Measurements from ENCODE around the gene COL17A1.

Gene COL17A1

GRCh38 chr10:104099269-104099668 is 13.6 kb upstream of the COL17A1 start:
- TF ChIP-seq SIN3A (IDR thresholded peaks at IDR 0.05; ENCODE audit: borderline replicate concordance, insufficient read depth, low read length) (no peak), TAF1 (IDR thresholded peaks at IDR 0.05; ENCODE audit: borderline replicate concordance, insufficient read depth, low read length) (no peak), POLR2AphosphoS5 (IDR thresholded peaks at IDR 0.05; ENCODE audit: low read depth, low read length) (no peak), FOXP2 (optimal IDR thresholded peaks at IDR 0.05; ENCODE audit: borderline replicate concordance, extremely low read depth, extremely low read length, insufficient read depth) (no peak)
- TF ChIP-seq, protein P1, sequence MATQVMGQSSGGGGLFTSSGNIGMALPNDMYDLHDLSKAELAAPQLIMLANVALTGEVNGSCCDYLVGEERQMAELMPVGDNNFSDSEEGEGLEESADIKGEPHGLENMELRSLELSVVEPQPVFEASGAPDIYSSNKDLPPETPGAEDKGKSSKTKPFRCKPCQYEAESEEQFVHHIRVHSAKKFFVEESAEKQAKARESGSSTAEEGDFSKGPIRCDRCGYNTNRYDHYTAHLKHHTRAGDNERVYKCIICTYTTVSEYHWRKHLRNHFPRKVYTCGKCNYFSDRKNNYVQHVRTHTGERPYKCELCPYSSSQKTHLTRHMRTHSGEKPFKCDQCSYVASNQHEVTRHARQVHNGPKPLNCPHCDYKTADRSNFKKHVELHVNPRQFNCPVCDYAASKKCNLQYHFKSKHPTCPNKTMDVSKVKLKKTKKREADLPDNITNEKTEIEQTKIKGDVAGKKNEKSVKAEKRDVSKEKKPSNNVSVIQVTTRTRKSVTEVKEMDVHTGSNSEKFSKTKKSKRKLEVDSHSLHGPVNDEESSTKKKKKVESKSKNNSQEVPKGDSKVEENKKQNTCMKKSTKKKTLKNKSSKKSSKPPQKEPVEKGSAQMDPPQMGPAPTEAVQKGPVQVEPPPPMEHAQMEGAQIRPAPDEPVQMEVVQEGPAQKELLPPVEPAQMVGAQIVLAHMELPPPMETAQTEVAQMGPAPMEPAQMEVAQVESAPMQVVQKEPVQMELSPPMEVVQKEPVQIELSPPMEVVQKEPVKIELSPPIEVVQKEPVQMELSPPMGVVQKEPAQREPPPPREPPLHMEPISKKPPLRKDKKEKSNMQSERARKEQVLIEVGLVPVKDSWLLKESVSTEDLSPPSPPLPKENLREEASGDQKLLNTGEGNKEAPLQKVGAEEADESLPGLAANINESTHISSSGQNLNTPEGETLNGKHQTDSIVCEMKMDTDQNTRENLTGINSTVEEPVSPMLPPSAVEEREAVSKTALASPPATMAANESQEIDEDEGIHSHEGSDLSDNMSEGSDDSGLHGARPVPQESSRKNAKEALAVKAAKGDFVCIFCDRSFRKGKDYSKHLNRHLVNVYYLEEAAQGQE (IDR thresholded peaks at IDR 0.05; ENCODE audit: insufficient read depth in 1 of 2, low read depth in 2 of 2, low read length in 2 of 2) = no peak

- TF ChIP-seq POLR2AphosphoS5 (IDR thresholded peaks at IDR 0.05; ENCODE audit: low read depth, low read length) (no peak), TAF1 (IDR thresholded peaks at IDR 0.05; ENCODE audit: borderline replicate concordance, insufficient read depth, low read length) (no peak), FOXP2 (optimal IDR thresholded peaks at IDR 0.05; ENCODE audit: borderline replicate concordance, extremely low read depth, extremely low read length, insufficient read depth) (no peak), SIN3A (IDR thresholded peaks at IDR 0.05; ENCODE audit: borderline replicate concordance, insufficient read depth, low read length) (no peak)
- TF ChIP-seq, protein P1 (IDR thresholded peaks at IDR 0.05; ENCODE audit: insufficient read depth in 1 of 2, low read depth in 2 of 2, low read length in 2 of 2) = no peak
Measured at GRCh38 chr10:104098358-104098925, 12.8 kb upstream of the COL17A1 start.

DNA sequence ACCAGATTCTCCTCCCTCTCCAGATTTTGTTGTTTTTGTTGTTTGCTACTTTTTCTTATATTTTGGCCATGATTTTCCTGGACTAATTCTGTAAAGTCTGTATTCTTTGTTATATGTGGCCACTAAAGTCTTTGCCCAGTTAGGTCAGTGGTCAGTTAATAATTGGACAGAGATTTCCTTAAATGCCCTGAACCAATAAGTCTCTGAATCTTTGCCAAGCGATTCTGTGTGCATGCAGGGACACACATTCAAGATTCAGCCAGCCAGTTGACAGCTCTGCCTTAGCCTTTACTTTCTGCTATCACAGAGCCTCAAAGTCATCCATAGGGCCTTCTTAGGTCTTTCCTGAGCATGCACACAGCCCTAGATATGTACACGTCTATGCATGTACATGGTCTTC is 11.0 kb upstream of the COL17A1 start:
- TF ChIP-seq TAF1 (IDR thresholded peaks at IDR 0.05; ENCODE audit: borderline replicate concordance, insufficient read depth, low read length) (no peak), FOXP2 (optimal IDR thresholded peaks at IDR 0.05; ENCODE audit: borderline replicate concordance, extremely low read depth, extremely low read length, insufficient read depth) (no peak), SIN3A (IDR thresholded peaks at IDR 0.05; ENCODE audit: borderline replicate concordance, insufficient read depth, low read length) (no peak), POLR2AphosphoS5 (IDR thresholded peaks at IDR 0.05; ENCODE audit: low read depth, low read length) (no peak)
- TF ChIP-seq, protein P1 (IDR thresholded peaks at IDR 0.05; ENCODE audit: insufficient read depth in 1 of 2, low read depth in 2 of 2, low read length in 2 of 2) = no peak

DNA sequence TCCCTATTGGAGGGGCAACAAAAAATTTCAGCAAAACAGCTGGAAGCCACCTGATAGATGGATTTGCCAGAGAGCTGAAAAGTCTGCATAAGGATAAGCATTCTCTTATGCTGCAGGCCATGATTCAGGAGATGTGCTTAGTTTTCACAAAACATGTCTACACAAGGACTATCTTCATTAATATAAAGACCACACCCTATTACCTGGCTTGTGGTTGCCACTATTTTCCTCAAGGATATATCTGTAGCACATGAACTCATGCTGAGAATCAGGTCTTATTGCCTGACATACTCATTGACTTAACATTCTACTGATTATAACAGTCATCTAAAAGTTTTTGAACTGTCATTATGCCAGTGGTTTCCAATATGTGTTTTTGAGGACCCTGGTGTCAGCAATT is 7.1 kb upstream of the COL17A1 start:
- TF ChIP-seq FOXP2 (optimal IDR thresholded peaks at IDR 0.05; ENCODE audit: borderline replicate concordance, extremely low read depth, extremely low read length, insufficient read depth) (no peak), POLR2AphosphoS5 (IDR thresholded peaks at IDR 0.05; ENCODE audit: low read depth, low read length) (no peak), TAF1 (IDR thresholded peaks at IDR 0.05; ENCODE audit: borderline replicate concordance, insufficient read depth, low read length) (no peak), SIN3A (IDR thresholded peaks at IDR 0.05; ENCODE audit: borderline replicate concordance, insufficient read depth, low read length) (no peak)
- TF ChIP-seq, protein P1 (IDR thresholded peaks at IDR 0.05; ENCODE audit: insufficient read depth in 1 of 2, low read depth in 2 of 2, low read length in 2 of 2) = no peak

Measured in PFSK-1 (cell line).